NCI-H82 treated with DMSO at 0.1 percent for 48 hours (cell line): ENCODE measurements around the gene CCDC85C.

Experiments used
- DNase-seq: peaks from one replicate; lab custom pipeline; 2025; ENCODE audit not compliant: unreplicated experiment; lab: John Stamatoyannopoulos, UW

Gene CCDC85C

GRCh38 chr14:99632410-99633035 lies 28.5 kb upstream of the CCDC85C start:
- DNase-seq, result no peak

- DNase-seq, result no peak
These were observed 26.2 kb upstream of the CCDC85C start for GRCh38 chr14:99630202-99630601.

DNA sequence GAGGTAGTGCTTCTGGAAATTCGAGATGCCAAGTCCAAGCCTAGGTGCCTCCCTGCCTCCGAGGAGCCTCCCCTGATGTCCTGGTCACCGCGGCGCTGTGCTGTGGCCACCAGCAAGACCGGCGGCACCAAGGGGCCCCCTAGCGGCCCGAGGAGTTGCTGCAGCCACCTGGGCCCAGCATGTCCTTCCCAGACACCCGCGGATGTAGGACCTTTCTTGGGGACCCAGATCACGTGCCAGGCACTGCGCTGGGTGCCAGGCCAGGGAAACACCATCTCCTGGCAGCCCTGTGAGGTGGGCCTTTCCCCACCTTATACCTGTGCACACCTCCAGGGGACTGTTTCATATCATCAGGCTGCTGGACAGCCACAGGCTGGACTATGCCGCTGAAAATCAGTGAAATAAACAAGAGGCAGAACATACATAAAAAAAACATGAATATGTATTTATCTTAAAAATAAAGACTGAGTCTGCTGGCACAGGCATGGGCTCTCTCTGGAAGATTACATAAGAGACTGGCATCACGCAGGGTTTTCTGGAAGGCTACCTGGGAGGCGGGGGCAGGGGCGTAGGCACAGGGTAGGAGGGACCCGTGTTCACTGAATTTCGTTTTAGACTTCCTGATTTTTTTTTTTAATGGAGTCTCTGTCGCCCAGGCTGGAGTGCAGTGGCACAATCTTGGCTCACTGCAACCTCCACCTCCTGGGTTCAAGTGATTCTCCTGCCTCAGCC lies 25.0 kb upstream of the CCDC85C start:
- peak; percentile 7 for DNase-seq

GRCh38 chr14:99627510-99628381 lies 23.7 kb upstream of the CCDC85C start:
- DNase-seq, result no peak

- no peak for DNase-seq
These were observed 23.1 kb upstream of the CCDC85C start for GRCh38 chr14:99627100-99627499.

- no peak for DNase-seq
These were observed 22.1 kb upstream of the CCDC85C start for GRCh38 chr14:99626041-99626648.

DNA sequence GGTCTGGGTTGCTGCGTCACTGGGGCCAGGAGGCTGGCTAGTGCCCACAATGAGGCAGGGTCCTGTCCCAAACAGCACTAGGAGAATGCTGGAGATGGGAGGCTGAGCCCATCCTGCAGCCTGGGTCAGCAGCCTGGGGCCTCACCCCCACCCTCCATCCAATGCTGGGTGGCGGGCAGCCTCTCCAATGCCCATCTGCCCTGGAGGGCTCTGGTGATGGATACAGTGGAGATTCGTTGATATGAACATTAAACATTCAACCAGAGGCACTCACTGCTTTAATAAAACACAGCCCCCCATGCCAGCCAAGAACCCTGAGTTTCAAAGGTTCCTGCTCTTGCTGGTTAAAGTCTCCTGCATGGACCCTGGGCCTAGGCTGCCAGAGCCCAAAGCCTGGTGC lies 21.5 kb upstream of the CCDC85C start:
- DNase-seq, result no peak

- DNase-seq, result no peak
These were observed 21.0 kb upstream of the CCDC85C start for GRCh38 chr14:99624971-99625370.

DNA sequence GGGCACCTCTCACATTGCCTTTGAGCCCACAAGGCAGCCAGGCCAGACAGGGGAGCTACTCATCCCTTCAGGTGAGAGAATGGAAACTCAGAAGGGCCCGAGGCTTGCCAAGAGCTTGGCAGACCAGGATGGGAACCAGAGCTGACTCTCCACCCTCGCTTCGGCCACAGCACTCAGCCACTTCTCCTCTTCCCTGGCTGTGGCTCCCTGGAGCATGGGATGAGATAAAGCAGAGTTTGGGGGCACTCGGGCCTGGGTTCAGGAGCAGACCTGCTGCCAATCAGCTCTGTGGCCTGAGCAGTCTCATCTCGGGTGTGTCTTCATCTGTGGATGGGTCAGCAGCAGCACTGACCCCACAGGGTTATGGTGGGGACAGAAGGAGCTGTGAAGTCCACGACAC lies 20.0 kb upstream of the CCDC85C start:
- no peak for DNase-seq

DNA sequence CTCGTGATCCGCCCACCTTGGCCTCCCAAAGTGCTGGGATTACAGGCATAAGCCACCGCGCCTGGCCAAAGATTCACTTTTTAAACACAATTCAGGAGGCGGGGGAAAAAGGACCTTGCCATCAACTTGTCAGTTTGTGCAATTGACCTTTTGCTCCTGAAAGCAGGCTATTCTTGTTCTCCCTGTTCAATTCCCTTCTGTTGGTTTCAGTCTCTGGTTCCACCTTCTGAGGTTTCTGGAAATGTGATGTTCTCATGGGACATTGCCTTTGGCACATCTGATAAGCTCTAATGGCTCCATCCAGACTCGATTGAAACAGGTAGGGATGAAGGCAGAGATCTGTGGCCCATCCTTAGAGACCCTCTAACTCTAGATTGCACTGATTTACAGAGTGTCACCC lies 17.9 kb upstream of the CCDC85C start:
- DNase-seq, result no peak

- DNase-seq, result no peak
These were observed 16.1 kb upstream of the CCDC85C start for GRCh38 chr14:99619835-99620834.

- DNase-seq, result peak; percentile 72
These were observed 13.1 kb upstream of the CCDC85C start for GRCh38 chr14:99616832-99617800.

DNA sequence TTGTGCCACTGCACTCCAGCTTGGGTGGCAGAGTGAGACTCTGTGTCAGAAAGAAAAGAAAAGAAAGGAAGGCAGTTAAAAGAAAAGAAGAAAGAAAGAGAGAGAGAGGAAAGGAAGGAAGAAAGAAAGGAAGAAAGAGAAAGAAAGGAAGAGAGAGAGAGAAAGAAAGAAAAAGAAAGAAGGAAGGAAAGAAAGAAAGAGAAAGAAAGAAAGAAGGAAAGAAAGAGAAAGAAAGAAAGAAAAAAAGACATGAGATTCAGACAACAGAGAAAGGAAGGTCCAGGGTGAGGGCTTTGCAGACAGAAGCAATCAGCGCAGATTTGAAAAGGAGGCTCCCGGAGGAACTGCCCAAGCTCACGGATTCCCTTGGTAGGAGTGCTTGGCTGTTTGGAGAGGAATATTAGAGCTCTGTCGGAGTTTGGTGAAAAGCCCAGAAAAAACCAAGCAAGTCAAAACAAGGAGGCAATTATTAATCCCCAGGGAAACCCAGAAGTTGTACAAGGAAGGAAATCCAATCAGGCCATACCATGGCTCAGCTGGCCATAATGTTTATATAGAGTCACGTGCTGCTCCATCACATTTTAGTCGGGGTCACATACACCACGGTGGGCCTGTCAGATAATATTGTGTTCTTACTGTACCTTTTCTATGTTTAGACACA lies 11.6 kb upstream of the CCDC85C start:
- peak; percentile 10 for DNase-seq

GRCh38 chr14:99612738-99613330 lies 8.8 kb upstream of the CCDC85C start:
- DNase-seq, result no peak

GRCh38 chr14:99612071-99612737 lies 8.2 kb upstream of the CCDC85C start:
- no peak for DNase-seq

DNA sequence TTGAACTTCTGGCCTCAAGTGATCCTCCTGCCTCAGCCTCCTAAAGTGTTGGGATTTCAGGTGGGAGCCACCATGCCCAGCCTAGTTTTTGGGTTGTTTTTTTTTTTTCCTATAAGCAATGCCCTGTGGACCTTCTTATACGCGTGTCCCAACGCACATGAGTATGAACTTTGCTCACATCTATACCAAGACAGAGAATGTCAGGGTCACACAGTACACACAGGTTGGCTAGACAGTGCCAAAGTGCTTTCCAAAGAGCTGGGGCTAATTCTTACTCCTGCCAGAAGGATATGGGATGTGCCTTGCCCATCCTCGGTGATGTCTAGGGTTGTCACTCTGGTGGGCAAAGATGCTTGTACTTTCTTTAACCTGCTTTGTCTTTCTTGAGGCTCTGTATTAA lies 7.6 kb upstream of the CCDC85C start:
- DNase-seq, result no peak
